Activated CD8-positive, alpha-beta memory T cell treated with anti-CD3 and anti-CD28 coated beads, Interleukin-2, amount 10 ng/mL, durations not matched to agents 7 days and 5 days (primary cell): ENCODE results near the gene ERN2. TPM values are rescaled to one million over a fixed set of nuclear protein-coding genes. Genes with fewer than 3 reads are reported as not detected.
"Not testable (repeated sequence)": the region's sequence is repeated elsewhere in the genome, so short reads cannot be mapped to it uniquely, and the experiment has no call there.

ENCODE experiments used
- ATAC-seq: fragments of 150-1000 bp; cut with Tn5 transposase; one replicate; pipeline ENCODE4 v1.10.0; 2021; ENCODE audit warnings: moderate library complexity
- CTCF ChIA-PET: fragments of 350-600 bp; sonication (Branson Sonifier 250); formaldehyde crosslinking; loops from one replicate; lab custom pipeline; 2021; ENCODE audit warnings: antibody characterized with exemption; lab: Charles Lee
- DNase-seq: peaks from one replicate; pipeline ENCODE4 v3.0.0-alpha.2; 2020
- H3K27ac Mint-ChIP-seq: one replicate; pipeline ENCODE4 v1.8.0; 2021; ENCODE audit warnings: mild to moderate bottlenecking, mixed read lengths
- H3K27me3 Mint-ChIP-seq: one replicate; pipeline ENCODE4 v1.8.0; 2021; ENCODE audit warnings: mixed read lengths
- H3K36me3 Mint-ChIP-seq: one replicate; pipeline ENCODE4 v1.8.0; 2021; ENCODE audit warnings: mild to moderate bottlenecking, mixed read lengths
- H3K4me1 Mint-ChIP-seq: one replicate; pipeline ENCODE4 v1.8.0; 2021; ENCODE audit warnings: mixed read lengths
- H3K4me3 Mint-ChIP-seq: one replicate; pipeline ENCODE4 v1.8.0; 2021; ENCODE audit warnings: mild to moderate bottlenecking, moderate library complexity, mixed read lengths
- H3K9me3 Mint-ChIP-seq: one replicate; pipeline ENCODE4 v1.8.0; 2022; ENCODE audit warnings: low read depth, mixed read lengths
- total RNA-seq, 2 experiments: library from RNA; stranded (reverse); gene quantifications; one replicate each; pipeline ENCODE4 v1.2.3, GENCODE V29; 2021

ERN2 gene
- total RNA-seq, 2 experiments from 2014 or later = not detected

DNA sequence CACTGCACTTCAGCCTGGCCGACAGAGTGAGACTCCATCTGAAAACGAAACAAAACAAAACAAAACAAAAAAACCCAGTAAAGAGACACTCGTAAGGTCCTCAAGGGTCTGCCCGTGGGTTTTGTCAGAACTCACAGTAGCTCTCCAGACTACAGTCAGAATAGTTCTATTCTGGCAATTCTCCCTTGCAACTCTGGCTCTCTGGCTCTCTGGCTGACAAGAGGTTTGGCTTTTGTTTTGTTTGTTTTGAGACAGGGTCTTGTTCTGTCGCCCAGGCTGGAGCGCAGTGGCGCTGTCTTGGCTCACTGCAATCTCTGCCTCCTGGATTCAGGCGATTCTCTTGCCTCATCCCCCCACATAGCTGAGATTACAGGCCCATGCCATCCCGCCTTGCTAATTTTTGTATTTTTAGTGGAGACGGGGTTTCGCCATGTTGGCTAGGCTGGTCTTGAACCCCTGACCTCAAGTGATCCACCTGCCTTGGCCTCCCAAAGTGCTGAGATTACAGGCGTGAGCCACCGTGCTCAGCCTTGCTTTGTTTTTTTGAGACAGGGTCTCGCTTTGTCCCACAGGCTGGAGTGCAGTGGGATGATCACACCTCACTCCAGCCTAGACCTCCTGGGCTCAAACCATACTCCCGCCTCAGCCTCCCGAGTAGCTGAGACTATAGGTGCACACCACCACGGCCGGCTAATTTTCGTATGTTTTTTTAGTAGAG, 21.3 kb upstream of the ERN2 start:
- H3K27ac Mint-ChIP-seq = no peak overlapping the region
- peaks cover 6% of the 10 kb centered on the region for H3K4me1 Mint-ChIP-seq
- DNase-seq = no peak
- CTCF ChIA-PET = interaction anchor here (0.6 kb wide), 1 partner anchor 140 kb away, joined by 3 read pairs; no protein-coding TSS in a partner anchor
- no peaks in the 10 kb centered on the region for H3K9me3 Mint-ChIP-seq
- no peak for ATAC-seq
- peaks cover 21% of the 10 kb centered on the region for H3K27me3 Mint-ChIP-seq
- no peaks in the 10 kb centered on the region for H3K36me3 Mint-ChIP-seq
- H3K4me3 Mint-ChIP-seq = no peak overlapping the region

DNA sequence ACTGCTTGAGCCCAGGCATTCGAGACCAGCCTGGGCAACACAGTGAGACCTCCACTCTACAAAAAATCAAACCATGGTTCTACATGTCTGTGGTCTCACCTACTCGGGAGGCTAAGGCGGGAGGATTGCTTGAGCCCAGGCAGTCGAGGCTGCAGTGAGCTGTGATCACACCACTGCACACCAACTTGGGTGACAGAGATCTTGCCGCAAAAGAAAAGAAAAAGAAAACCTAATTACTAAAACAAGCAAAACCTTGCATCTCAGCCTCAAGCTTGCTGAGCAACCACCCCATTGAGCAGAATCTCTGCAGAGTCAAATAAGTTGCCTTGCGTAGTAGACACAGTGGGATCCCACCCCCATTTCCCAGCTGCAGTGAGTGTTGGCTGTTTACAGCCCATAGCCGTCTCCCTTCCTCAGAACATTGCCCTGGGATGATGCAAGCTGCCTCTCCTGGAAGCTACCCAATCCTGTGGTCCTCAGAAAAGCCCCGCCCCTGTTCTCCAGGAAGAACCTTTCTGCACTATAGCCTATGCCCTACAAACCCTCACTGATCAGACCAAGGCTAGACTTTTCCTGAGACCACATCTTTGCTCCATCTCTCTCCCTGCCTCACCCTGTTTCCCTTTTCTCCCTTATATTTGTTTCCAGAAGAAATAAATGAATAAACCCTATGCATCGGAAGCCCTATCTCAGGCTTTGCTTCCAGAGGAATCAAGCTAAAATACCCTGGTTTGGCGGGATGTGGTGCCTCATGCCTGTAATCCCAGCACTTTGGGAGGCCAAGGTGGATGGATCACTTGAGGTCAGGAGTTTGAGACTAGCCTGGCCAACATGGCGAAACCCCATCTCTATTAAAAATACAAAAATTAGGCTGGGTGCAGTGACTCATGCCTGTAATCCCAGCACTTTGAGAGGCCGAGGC, 16.7 kb upstream of the ERN2 start:
- Mint-ChIP-seq H3K9me3 (no peaks in the 10 kb centered on the region), H3K4me3 (no peak overlapping the region), H3K27me3 (peaks cover 13% of the 10 kb centered on the region), H3K36me3 (no peaks in the 10 kb centered on the region), H3K4me1 (peaks cover 4% of the 10 kb centered on the region), H3K27ac (no peak overlapping the region)
- ATAC-seq (no peak), DNase-seq (no peak)
- CTCF ChIA-PET = no interaction called here

DNA sequence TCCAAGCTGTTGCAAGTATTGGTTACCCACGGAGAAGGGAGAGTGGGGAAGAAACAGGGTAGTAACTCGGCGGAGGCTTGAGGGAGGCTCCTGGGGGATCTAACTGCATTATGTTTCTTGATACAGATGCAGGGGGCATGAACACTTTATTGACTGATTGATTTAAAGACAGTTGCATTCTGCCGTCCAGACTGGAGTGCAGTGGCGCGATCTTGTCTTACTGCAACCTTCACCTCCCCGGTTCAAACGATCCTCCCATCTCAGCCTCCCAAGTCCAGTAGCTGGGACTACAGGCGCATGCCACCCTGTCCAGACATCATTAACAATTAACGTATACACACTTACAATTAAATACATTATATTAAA, 15.1 kb upstream of the ERN2 start:
- Mint-ChIP-seq H3K27ac (no peak overlapping the region), H3K27me3 (peaks cover 18% of the 10 kb centered on the region), H3K36me3 (no peaks in the 10 kb centered on the region), H3K9me3 (no peaks in the 10 kb centered on the region), H3K4me1 (peaks cover 4% of the 10 kb centered on the region), H3K4me3 (no peak overlapping the region)
- CTCF ChIA-PET = interaction anchor here (0.9 to 1.7 kb wide), 5 partner anchors 10 to 525 kb away, joined by 3 to 4 read pairs (median 3); no protein-coding TSS in a partner anchor
- ATAC-seq (no peak), DNase-seq (no peak)

DNA sequence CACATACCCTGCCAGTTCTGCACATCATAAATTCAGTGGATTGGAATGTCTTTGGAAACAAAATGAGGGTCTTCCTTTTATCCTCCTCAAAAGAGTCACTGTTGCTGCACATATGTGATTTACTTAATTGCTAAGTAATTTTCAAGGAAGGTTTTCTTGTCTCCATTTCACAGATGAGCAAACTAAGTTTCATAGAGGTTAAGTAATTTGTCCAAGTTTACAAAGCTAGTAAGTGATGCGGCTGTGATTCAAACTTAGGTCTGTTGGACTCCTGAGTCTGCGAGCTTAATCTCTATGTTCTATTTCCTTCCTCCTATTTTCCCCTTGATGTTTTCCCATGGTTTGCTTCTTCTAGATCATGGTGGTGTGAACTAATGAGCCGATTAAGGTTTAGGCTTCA, 13.7 kb upstream of the ERN2 start:
- peaks cover 24% of the 10 kb centered on the region for H3K27me3 Mint-ChIP-seq

DNA sequence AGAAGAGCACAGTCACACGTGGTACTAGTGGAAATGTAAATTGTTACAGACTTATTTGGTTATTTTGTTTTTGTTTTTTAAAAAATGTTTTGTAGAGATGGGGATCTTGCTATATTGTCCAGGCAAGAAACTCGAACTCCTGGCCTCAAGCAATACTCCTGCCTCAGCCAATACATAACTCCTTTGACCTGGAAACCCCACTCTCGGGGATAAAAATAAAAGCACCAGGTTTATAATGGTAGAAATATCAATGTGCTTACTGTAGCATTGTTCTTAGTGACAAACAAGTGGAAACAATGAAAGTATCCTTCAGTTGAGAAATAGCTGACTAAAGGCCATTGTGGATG, 11.7 kb upstream of the ERN2 start:
- DNase-seq (no peak), ATAC-seq (no peak)
- Mint-ChIP-seq H3K27me3 (peaks cover 23% of the 10 kb centered on the region), H3K27ac (no peak overlapping the region), H3K4me3 (no peak overlapping the region), H3K4me1 (peaks cover 4% of the 10 kb centered on the region), H3K9me3 (peaks cover 4% of the 10 kb centered on the region), H3K36me3 (peaks cover 2% of the 10 kb centered on the region)
- CTCF ChIA-PET = interaction anchor here (0.6 kb wide), 1 partner anchor 144 kb away, joined by 3 read pairs; no protein-coding TSS in a partner anchor

More for the DNA sequence above, 13.7 kb upstream of the ERN2 start:
- H3K4me3 Mint-ChIP-seq = no peak overlapping the region
- H3K4me1 Mint-ChIP-seq = peaks cover 4% of the 10 kb centered on the region
- DNase-seq (no peak), ATAC-seq (no peak)
- CTCF ChIA-PET = interaction anchor here (1.7 kb wide), 1 partner anchor 526 kb away, joined by 3 read pairs; no protein-coding TSS in a partner anchor
- peaks cover 2% of the 10 kb centered on the region for H3K36me3 Mint-ChIP-seq
- no peak overlapping the region for H3K27ac Mint-ChIP-seq
- peaks cover 4% of the 10 kb centered on the region for H3K9me3 Mint-ChIP-seq

DNA sequence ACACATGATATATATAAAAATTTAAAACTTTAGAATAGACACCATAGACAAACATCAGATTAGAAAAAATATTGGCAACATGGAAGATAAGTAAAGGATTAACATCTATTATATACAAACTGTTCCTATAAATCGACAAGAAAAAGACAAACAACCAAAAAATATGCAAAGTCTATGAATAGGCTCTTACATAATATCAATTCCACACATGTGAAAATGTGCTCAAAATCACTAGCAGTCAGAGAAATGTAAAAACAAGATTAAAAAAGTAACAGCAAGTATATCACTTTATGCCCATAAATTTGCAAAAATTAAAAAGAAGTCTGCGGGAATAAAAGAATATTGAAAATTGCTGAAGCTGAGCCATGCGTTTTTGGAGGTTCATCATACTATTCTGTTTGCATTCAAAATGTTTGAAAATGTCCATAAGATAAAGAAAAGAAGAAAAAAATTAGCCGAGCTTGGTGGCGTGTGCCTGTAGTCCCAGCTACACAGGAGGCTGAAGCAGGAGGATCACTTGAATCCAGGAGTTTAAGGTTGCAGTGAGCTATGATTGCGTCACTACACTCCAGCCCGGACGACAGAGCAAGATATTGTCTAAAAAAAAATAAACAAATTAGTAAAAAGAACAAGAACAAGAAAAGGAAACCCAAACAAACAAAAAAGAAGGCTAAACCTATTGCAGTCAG, 11.2 kb upstream of the ERN2 start:
- peaks cover 4% of the 10 kb centered on the region for H3K9me3 Mint-ChIP-seq
- H3K4me3 Mint-ChIP-seq = no peak overlapping the region
- H3K36me3 Mint-ChIP-seq = peaks cover 2% of the 10 kb centered on the region
- CTCF ChIA-PET = interaction anchor here (0.6 kb wide), 1 partner anchor 144 kb away, joined by 3 read pairs; no protein-coding TSS in a partner anchor
- DNase-seq (no peak), ATAC-seq (no peak)
- H3K27ac Mint-ChIP-seq = no peak overlapping the region
- peaks cover 4% of the 10 kb centered on the region for H3K4me1 Mint-ChIP-seq
- H3K27me3 Mint-ChIP-seq = peaks cover 19% of the 10 kb centered on the region

DNA sequence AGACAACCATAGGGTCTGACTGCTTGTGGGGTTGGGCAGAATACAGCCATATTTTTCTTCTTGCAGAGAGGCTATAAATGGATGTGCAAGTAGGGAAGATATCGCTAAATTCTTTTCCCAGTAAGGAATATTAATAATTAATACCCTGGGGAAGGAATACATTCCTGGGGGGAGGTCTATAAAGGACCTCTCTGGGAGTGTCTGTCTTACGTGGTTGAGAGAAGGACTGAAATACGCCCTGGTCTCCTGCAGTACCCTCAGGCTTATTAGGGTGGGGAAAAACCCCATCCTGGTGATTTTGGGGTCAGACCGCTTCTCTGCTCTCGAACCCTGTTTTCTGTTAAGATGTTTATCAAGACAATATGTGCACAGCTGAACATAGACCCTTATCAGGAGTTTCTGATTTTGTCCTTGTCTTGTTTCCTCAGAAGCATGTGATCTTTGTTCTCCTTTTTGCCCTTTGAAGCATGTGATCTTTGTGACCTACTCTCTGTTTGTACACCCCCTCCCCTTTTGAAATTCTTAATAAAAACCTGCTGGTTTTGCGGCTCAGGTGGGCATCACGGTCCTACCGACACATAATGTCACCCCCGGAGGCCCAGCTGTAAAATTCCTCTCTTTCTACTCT, 9.7 kb upstream of the ERN2 start:
- H3K27me3 Mint-ChIP-seq = peaks cover 25% of the 10 kb centered on the region
- H3K4me1 Mint-ChIP-seq, H3K4me3 Mint-ChIP-seq, H3K36me3 Mint-ChIP-seq, DNase-seq, CTCF ChIA-PET, H3K27ac Mint-ChIP-seq, ATAC-seq, H3K9me3 Mint-ChIP-seq: not testable (repeated sequence)

DNA sequence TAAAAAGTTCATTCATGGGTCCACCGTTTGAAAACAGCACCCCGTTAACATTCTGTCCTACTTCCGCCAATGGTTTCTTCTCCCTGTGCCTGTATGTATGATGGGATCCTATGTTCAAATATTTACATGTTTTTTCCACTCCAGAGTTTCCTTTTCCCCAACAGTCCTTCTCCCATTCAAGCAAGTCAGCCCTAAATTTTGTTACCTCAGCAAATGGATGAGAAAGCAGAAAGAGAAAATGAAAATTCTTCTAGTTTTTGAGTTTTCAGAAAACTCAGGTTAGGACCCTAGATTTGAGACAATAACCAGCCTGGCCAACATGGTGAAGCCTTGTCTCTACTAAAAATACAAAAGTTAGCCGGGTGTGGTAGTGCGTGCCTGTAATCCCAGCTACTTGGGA, 3.5 kb upstream of the ERN2 start:
- DNase-seq = no peak
- ATAC-seq = no peak
- H3K27me3 Mint-ChIP-seq = peaks cover 54% of the 10 kb centered on the region
- no peaks in the 10 kb centered on the region for H3K4me1 Mint-ChIP-seq
- H3K4me3 Mint-ChIP-seq = no peak overlapping the region
- H3K27ac Mint-ChIP-seq = no peak overlapping the region
- H3K36me3 Mint-ChIP-seq = no peaks in the 10 kb centered on the region
- H3K9me3 Mint-ChIP-seq = no peaks in the 10 kb centered on the region
- CTCF ChIA-PET = no interaction called here

DNA sequence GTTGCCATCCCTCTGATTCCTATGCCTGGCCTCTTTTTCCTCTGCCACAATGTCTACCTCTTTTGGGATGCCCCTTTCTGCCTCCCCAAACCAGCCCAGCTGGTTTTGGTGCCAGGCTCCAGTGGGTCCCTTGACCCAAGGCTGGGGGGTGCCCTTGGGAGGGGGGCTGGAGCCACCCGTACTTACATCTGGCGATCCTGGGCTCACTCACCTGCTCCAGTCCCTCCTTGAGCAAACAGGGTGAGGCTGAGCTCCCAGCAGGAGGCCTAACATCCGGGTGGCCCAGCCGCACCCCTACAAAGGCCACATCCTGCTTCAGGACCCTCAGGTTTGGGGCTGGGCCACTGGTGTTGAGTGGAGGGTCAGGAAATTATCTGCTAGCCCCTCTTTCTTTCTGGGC, 1.2 kb downstream of the ERN2 start:
- CTCF ChIA-PET = no interaction called here
- Mint-ChIP-seq H3K9me3 (peaks cover 13% of the 10 kb centered on the region), H3K4me3 (no peak overlapping the region), H3K27me3 (peaks cover 50% of the 10 kb centered on the region), H3K4me1 (no peaks in the 10 kb centered on the region), H3K36me3 (no peaks in the 10 kb centered on the region), H3K27ac (no peak overlapping the region)
- no peak for ATAC-seq
- no peak for DNase-seq

DNA sequence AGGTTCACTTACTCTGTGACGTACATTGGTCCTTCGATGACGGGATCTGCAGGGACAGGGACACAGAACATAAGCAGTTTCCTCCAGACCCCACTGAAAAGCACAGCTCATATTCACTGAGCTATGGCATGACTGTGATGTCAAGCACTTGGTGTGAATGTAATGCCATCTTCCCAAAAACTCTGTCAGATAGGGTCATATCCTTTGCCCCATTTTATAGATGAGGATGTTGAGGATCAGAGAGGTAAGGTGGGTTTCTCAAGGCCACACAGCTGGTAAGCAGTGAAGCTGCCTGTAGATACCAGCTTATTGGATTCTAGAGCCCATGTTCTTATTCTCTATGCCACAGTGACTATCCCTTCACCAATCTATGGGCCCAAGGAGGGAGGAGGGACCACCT, 2.5 kb downstream of the ERN2 start:
- DNase-seq (no peak), ATAC-seq (no peak)
- CTCF ChIA-PET = no interaction called here
- no peaks in the 10 kb centered on the region for H3K36me3 Mint-ChIP-seq
- H3K27me3 Mint-ChIP-seq = peaks cover 43% of the 10 kb centered on the region
- H3K4me3 Mint-ChIP-seq = no peak overlapping the region
- H3K9me3 Mint-ChIP-seq = peaks cover 13% of the 10 kb centered on the region
- no peaks in the 10 kb centered on the region for H3K4me1 Mint-ChIP-seq
- no peak overlapping the region for H3K27ac Mint-ChIP-seq

DNA sequence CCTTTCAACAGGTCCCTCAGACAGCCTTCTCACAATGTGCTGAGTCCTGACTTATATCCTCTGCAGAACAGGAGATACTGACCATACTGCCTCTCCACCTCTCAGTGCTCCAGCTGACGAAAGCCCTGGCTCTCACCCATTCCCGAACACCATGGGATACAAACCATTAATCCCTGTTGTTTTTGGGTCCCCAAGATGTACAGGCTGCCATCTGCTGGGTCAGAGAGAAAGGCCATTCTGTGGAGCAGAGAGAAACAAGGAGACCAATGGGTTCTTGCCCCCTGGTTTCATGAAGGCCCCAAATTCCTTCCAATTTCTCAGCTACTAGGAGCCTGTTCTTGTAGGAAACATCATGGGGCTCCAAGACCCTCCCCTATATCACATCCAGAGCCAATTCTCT, 3.0 kb downstream of the ERN2 start:
- H3K9me3 Mint-ChIP-seq = peaks cover 13% of the 10 kb centered on the region
- H3K4me3 Mint-ChIP-seq = no peak overlapping the region
- H3K27me3 Mint-ChIP-seq = peaks cover 42% of the 10 kb centered on the region
- ATAC-seq (no peak), DNase-seq (no peak)
- no peaks in the 10 kb centered on the region for H3K36me3 Mint-ChIP-seq
- CTCF ChIA-PET = interaction anchor here (1.2 kb wide), 1 partner anchor 9 kb away, joined by 3 read pairs; no protein-coding TSS in a partner anchor
- no peaks in the 10 kb centered on the region for H3K4me1 Mint-ChIP-seq
- H3K27ac Mint-ChIP-seq = no peak overlapping the region

DNA sequence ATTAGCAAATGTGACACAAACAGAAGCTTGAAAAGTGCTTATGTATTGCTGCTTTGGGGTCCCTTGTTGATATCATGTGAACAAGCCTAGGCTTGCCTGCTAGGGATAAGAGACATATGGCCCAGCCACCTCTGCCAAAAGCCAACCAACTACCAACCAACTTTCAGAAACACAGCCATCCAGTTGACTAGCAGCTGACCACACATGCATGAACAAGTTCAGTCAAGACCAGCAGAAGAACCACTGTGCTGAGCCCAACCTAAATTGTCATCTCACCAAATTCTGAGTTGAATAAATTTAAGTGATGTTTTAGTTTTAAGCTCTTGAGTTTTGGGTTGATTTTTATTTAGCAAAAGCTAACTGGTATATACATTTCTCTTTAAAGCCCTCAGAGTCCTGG, 3.5 kb downstream of the ERN2 start:
- Mint-ChIP-seq H3K4me1 (no peaks in the 10 kb centered on the region), H3K27me3 (peaks cover 38% of the 10 kb centered on the region), H3K4me3 (no peak overlapping the region), H3K9me3 (peaks cover 13% of the 10 kb centered on the region), H3K27ac (no peak overlapping the region), H3K36me3 (no peaks in the 10 kb centered on the region)
- no peak for ATAC-seq
- no peak for DNase-seq
- CTCF ChIA-PET = interaction anchor here (1.2 kb wide), 1 partner anchor 9 kb away, joined by 3 read pairs; no protein-coding TSS in a partner anchor

DNA sequence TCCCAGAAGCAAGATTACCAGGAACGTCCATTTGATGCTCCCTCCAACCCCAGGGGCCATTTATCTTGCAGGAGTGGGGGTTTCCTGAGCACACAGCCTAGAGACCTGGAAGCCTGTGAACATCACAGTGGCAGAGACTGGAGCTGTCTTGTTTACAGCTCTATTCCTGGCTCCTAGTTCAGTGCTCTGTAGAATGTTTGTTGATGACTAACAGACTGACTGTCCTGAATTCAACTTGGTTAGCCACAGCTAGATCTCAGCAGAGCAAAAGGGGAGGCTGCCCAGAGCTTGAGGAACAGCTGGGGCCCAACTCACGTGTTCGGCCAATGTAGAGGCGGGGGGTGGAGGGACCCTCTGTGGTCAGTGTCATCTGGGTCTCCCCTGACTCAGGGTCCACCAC, 6.6 kb downstream of the ERN2 start:
- Mint-ChIP-seq H3K4me1 (no peaks in the 10 kb centered on the region), H3K9me3 (peaks cover 22% of the 10 kb centered on the region), H3K36me3 (no peaks in the 10 kb centered on the region), H3K27me3 (peaks cover 24% of the 10 kb centered on the region), H3K4me3 (no peak overlapping the region), H3K27ac (no peak overlapping the region)
- ATAC-seq (no peak), DNase-seq (no peak)
- CTCF ChIA-PET = interaction anchor here (1.1 kb wide), 1 partner anchor 22 kb away, joined by 5 read pairs; no protein-coding TSS in a partner anchor
